ENCODE results near the gene NDFIP2. TPM values are rescaled to one million over a fixed set of nuclear protein-coding genes. Genes with fewer than 3 reads are reported as not detected.

NDFIP2 gene
- total and polyA plus RNA-seq, 2 donors (not counting 1 experiment from before 2014, with no cell fraction given), result 0.12 to 1.0 TPM

DNA sequence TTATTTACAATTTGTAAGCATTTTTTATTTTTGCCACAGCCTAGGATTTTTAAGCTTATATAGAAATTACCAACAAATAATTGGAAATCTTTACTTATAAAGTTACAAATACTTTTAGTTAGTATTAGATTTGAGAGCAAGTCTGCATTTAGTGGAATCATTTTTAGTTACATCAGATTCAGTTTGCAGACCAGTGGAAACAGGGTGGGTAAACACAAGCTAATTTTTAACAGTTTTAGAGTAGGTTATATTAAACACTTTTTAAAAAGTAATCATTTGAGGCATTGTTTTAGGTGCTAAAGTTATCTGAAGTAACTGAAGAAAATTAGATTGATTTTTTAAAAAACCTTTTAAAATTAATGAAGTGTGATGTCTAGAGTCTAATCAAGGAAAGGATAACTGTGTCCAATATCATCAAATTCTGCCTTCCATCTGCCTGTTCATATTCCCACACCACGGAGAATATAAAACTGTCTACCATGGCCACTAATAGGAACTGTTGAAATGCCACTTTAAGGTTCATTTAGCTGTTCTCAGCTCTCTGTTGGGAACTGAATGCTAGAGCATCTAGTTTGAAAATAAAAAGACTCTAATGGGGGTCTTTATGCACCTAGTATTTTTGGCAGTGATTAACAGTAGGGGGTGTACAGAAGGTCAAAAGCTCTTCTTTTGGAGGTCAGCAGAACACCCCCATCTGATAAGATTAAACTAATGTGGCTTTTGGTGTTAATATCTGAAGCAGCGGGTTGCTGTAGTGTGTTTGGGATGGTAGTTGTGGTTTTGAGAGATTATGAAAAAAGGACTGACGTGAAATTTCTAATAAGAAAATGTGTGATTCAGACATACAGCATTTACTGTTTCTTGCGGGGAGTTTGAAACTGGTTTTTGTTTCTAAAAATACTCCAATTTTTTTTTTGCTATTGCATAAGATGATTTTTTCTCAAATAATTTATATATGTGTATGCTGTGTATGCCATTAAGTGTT lies 66.5 kb downstream of the NDFIP2 start:
- no peak for DNase-seq
- H3K27me3 ChIP-seq (replicated peaks in 1 of 4; ENCODE audit: control extremely low read depth in 1 of 4, control insufficient read depth in 3 of 4, insufficient read depth in 4 of 4, low read length in 3 of 4), result no peaks in the 10 kb centered on the region
- no peak overlapping the region for H3K4me3 ChIP-seq (ENCODE audit: control extremely low read depth in 1 of 5, extremely low read depth in 1 of 5, insufficient read depth in 1 of 5, low read depth in 2 of 5, low read length in 4 of 5)
- Mint-ChIP-seq H3K27ac (no peak overlapping the region), H3K9me3 (ENCODE audit: insufficient read depth) (no peaks in the 10 kb centered on the region), H3K27me3 (no peaks in the 10 kb centered on the region), H3K4me1 (no peaks in the 10 kb centered on the region), H3K4me3 (no peak overlapping the region)
- no peak overlapping the region for H2AFZ ChIP-seq (ENCODE audit: insufficient read depth, low read depth, low read length, poor library complexity, severe bottlenecking)
- H3K9me3 ChIP-seq (ENCODE audit: control extremely low read depth in 1 of 3, control insufficient read depth in 2 of 3, insufficient read depth in 1 of 3, low read length in 2 of 3), result no peaks in the 10 kb centered on the region
- no peaks in the 10 kb centered on the region for H3K4me1 ChIP-seq (ENCODE audit: control insufficient read depth in 2 of 2, insufficient read depth in 2 of 2, low read length in 2 of 2)
- ChIA-PET POLR2A (no interaction called here), CTCF (no interaction called here)
- no peaks in the 10 kb centered on the region for H3K36me3 ChIP-seq (replicated peaks in 1 of 2; ENCODE audit: control extremely low read depth in 1 of 2, control insufficient read depth in 1 of 2, extremely low read depth in 1 of 2, insufficient read depth in 2 of 2, low read length in 1 of 2)
- WGBS (ENCODE audit: insufficient coverage), result no CpG with 5 or more reads among the region's 4 CpGs
- H3K79me2 ChIP-seq (ENCODE audit: control insufficient read depth, insufficient read depth, low read length), result no peaks in the 10 kb centered on the region
- no peak overlapping the region for H3K4me2 ChIP-seq (replicated peaks; ENCODE audit: low read depth, low read length, poor library complexity, severe bottlenecking)
- TF ChIP-seq EZH2 (IDR thresholded peaks at IDR 0.05; ENCODE audit: borderline replicate concordance, insufficient read depth, low read depth, low read length, poor library complexity, severe bottlenecking), result no peak
- TF ChIP-seq, protein P1, sequence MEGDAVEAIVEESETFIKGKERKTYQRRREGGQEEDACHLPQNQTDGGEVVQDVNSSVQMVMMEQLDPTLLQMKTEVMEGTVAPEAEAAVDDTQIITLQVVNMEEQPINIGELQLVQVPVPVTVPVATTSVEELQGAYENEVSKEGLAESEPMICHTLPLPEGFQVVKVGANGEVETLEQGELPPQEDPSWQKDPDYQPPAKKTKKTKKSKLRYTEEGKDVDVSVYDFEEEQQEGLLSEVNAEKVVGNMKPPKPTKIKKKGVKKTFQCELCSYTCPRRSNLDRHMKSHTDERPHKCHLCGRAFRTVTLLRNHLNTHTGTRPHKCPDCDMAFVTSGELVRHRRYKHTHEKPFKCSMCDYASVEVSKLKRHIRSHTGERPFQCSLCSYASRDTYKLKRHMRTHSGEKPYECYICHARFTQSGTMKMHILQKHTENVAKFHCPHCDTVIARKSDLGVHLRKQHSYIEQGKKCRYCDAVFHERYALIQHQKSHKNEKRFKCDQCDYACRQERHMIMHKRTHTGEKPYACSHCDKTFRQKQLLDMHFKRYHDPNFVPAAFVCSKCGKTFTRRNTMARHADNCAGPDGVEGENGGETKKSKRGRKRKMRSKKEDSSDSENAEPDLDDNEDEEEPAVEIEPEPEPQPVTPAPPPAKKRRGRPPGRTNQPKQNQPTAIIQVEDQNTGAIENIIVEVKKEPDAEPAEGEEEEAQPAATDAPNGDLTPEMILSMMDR (IDR thresholded peaks at IDR 0.05), result no peak
- H3K9ac ChIP-seq (ENCODE audit: low read length), result no peak overlapping the region
- no peak for ATAC-seq (ENCODE audit: low read depth)
- no peaks in the 10 kb centered on the region for H4K20me1 ChIP-seq (ENCODE audit: control insufficient read depth, insufficient read depth, low read length, poor library complexity, severe bottlenecking)
- no peak overlapping the region for H3K27ac ChIP-seq (ENCODE audit: low read length in 2 of 2)
- intact Hi-C loops (cut with micrococcal nuclease), result loop anchor here (10.0 kb wide), 1 partner anchor 1303 kb away; no protein-coding TSS in a partner anchor

DNA sequence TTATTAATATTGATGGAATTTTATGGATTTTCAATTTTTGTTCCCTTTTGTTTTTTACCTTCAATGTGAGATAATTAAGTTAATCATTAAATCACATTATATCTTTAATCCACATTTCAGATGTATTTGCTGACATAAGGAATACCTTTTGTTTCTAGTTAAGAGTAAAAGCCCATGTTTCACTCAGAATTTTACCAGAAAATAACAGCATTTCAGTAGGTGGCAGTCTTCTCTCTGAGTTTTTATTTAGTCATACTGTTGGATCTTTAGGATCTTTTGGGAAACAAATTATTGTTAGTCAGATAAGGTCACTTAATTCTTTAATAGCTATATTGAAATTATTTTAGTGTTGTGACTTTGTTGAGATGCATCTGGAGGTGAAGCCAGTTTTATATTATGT lies 67.9 kb downstream of the NDFIP2 start:
- DNase-seq (no peak), ATAC-seq (ENCODE audit: low read depth) (no peak)
- intact Hi-C loops (cut with micrococcal nuclease), result loop anchor here (10.0 kb wide), 1 partner anchor 1304 kb away; no protein-coding TSS in a partner anchor
- no peak overlapping the region for H2AFZ ChIP-seq (ENCODE audit: insufficient read depth, low read depth, low read length, poor library complexity, severe bottlenecking)
- H3K79me2 ChIP-seq (ENCODE audit: control insufficient read depth, insufficient read depth, low read length), result no peaks in the 10 kb centered on the region
- no peak overlapping the region for H3K9ac ChIP-seq (ENCODE audit: low read length)
- POLR2A ChIA-PET, result no interaction called here
- no peak overlapping the region for H3K27ac Mint-ChIP-seq
- no peaks in the 10 kb centered on the region for H3K27me3 ChIP-seq (replicated peaks in 1 of 4; ENCODE audit: control extremely low read depth in 1 of 4, control insufficient read depth in 3 of 4, insufficient read depth in 4 of 4, low read length in 3 of 4)
- H3K4me1 Mint-ChIP-seq, result no peaks in the 10 kb centered on the region
- H3K27me3 Mint-ChIP-seq, result no peaks in the 10 kb centered on the region
- H3K4me3 ChIP-seq (ENCODE audit: control extremely low read depth in 1 of 5, extremely low read depth in 1 of 5, insufficient read depth in 1 of 5, low read depth in 2 of 5, low read length in 4 of 5), result no peak overlapping the region
- H3K27ac ChIP-seq (ENCODE audit: low read length in 2 of 2), result no peak overlapping the region
- H3K36me3 ChIP-seq (replicated peaks in 1 of 2; ENCODE audit: control extremely low read depth in 1 of 2, control insufficient read depth in 1 of 2, extremely low read depth in 1 of 2, insufficient read depth in 2 of 2, low read length in 1 of 2), result no peaks in the 10 kb centered on the region
- H3K4me2 ChIP-seq (replicated peaks; ENCODE audit: low read depth, low read length, poor library complexity, severe bottlenecking), result no peak overlapping the region
- no peak overlapping the region for H3K4me3 Mint-ChIP-seq
- CTCF ChIA-PET, result interaction anchor here (1.1 kb wide), 1 partner anchor 125 kb away, joined by 3 read pairs; no protein-coding TSS in a partner anchor
- H3K4me1 ChIP-seq (ENCODE audit: control insufficient read depth in 2 of 2, insufficient read depth in 2 of 2, low read length in 2 of 2), result no peaks in the 10 kb centered on the region
- no peaks in the 10 kb centered on the region for H3K9me3 ChIP-seq (ENCODE audit: control extremely low read depth in 1 of 3, control insufficient read depth in 2 of 3, insufficient read depth in 1 of 3, low read length in 2 of 3)
- H4K20me1 ChIP-seq (ENCODE audit: control insufficient read depth, insufficient read depth, low read length, poor library complexity, severe bottlenecking), result no peaks in the 10 kb centered on the region
- no peaks in the 10 kb centered on the region for H3K9me3 Mint-ChIP-seq (ENCODE audit: insufficient read depth)
- TF ChIP-seq, protein P1 (IDR thresholded peaks at IDR 0.05), result no peak
- no peak for TF ChIP-seq EZH2 (IDR thresholded peaks at IDR 0.05; ENCODE audit: borderline replicate concordance, insufficient read depth, low read depth, low read length, poor library complexity, severe bottlenecking)
